ENCODE data around the gene TMEM208. TPM values are rescaled to one million over a fixed set of nuclear protein-coding genes. Genes with fewer than 3 reads are reported as not detected.

Gene TMEM208
- total and polyA plus RNA-seq, 2 of the 13 experiments (the other 11 are each of a cell fraction or from before 2014, with no cell fraction given): 58.8 to 72.9 TPM

- peak; percentile 61; the same call in 1 of the 2 replicates for TF ChIP-seq ZBTB4 (CRISPR knock-in tag; IDR thresholded peaks at IDR 0.05; ENCODE audit: borderline replicate concordance)
- 0 out of 2 replicates have a peak, but pooled peaks have one; percentile 29 for TF ChIP-seq REPIN1 (CRISPR knock-in tag; IDR thresholded peaks at IDR 0.05; ENCODE audit: borderline replicate concordance, low read depth)
- no peak for TF ChIP-seq HMGXB4 (CRISPR knock-in tag; IDR thresholded peaks at IDR 0.05; ENCODE audit: borderline replicate concordance in 1 of 2, low read depth in 1 of 2)
- TF ChIP-seq ZNF292 (CRISPR knock-in tag; IDR thresholded peaks at IDR 0.05; ENCODE audit: borderline replicate concordance, low read depth): peak; percentile 18; the same call in 1 of the 2 replicates
- TF ChIP-seq, protein P1, sequence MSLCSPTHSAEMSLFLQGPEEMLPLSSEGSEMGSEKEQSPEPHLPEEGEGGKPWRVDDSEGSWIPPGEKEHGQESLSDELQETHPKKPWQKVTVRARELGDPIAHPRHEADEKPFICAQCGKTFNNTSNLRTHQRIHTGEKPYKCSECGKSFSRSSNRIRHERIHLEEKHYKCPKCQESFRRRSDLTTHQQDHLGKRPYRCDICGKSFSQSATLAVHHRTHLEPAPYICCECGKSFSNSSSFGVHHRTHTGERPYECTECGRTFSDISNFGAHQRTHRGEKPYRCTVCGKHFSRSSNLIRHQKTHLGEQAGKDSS (CRISPR knock-in tag; IDR thresholded peaks at IDR 0.05; ENCODE audit: borderline replicate concordance, low read depth): peak; percentile 97
- peak; percentile 63 for TF ChIP-seq ZNF121 (CRISPR knock-in tag; IDR thresholded peaks at IDR 0.05)
- no peak for TF ChIP-seq ZNF432 (CRISPR knock-in tag; IDR thresholded peaks at IDR 0.05; ENCODE audit: borderline replicate concordance)
- TF ChIP-seq MAZ (IDR thresholded peaks at IDR 0.05; ENCODE audit: borderline replicate concordance, low read depth, low read length): no peak
- peak; percentile 72; the same call in 1 of the 2 replicates for TF ChIP-seq MAZ (CRISPR knock-in tag; IDR thresholded peaks at IDR 0.05; ENCODE audit: low read depth)
- 0 out of 2 replicates have a peak, but pooled peaks have one; percentile 37 for TF ChIP-seq HIC2 (CRISPR knock-in tag; IDR thresholded peaks at IDR 0.05; ENCODE audit: low read depth)
- TF ChIP-seq ZBTB7B (CRISPR knock-in tag; IDR thresholded peaks at IDR 0.05): no peak; the same call in 1 of the 2 replicates
- TF ChIP-seq NR2F6 (IDR thresholded peaks at IDR 0.05): 0 out of 2 replicates have a peak, but pooled peaks have one; percentile 49
- TF ChIP-seq NR2F6 (CRISPR knock-in tag; IDR thresholded peaks at IDR 0.05): peak; percentile 67
- 0 out of 2 replicates have a peak, but pooled peaks have one; percentile 24 for TF ChIP-seq RAD21 (CRISPR knock-in tag; IDR thresholded peaks at IDR 0.05)
- TF ChIP-seq NFYC (CRISPR knock-in tag; IDR thresholded peaks at IDR 0.05): no peak
- no peak; the same call in 1 of the 2 replicates for TF ChIP-seq ZNF281 (CRISPR knock-in tag; IDR thresholded peaks at IDR 0.05; ENCODE audit: borderline replicate concordance)
- no peak for TF ChIP-seq ZSCAN12 (CRISPR knock-in tag; IDR thresholded peaks at IDR 0.05)
These were observed 19.5 kb upstream of the TMEM208 start (continued) for GRCh38 chr16:67207249-67208091.

Measured in HepG2 (cell line).